NCI-H2029 treated with DMSO at 0.1 percent for 48 hours (cell line): ENCODE results near the gene NUBP2.

Experiments used
- DNase-seq: peaks from one replicate; lab custom pipeline; 2025; lab: John Stamatoyannopoulos, UW

The NUBP2 gene

GRCh38 chr16:1828645-1829410 is 46.1 kb downstream of the NUBP2 start:
- no peak for DNase-seq

- DNase-seq = no peak
Observed at GRCh38 chr16:1830213-1830612, 47.5 kb downstream of the NUBP2 start.

GRCh38 chr16:1831186-1832075 is 48.7 kb downstream of the NUBP2 start:
- DNase-seq = no peak

GRCh38 chr16:1832838-1833454 is 50.2 kb downstream of the NUBP2 start:
- no peak for DNase-seq

GRCh38 chr16:1834096-1834495 is 51.3 kb downstream of the NUBP2 start:
- DNase-seq = no peak
